Astrocyte of the cerebellum (primary cell): ENCODE data around the gene SRD5A3.
A peak's percentile ranks its signal among the peaks of the same experiment; 100 is the strongest.

Experiments used
- DNase-seq: peaks from one replicate; pipeline ENCODE4 v3.0.0-alpha.2; 2011; ENCODE audit warnings: low read depth
- H3K4me3 ChIP-seq: 2 replicates; pipeline ENCODE4 v1.5.1; 2011; ENCODE audit warnings: mild to moderate bottlenecking, low read depth, low read length, moderate library complexity
- in situ Hi-C: cut with HindIII; loops from 2 replicates; pipeline ENCODE4 v1.10.0; 2017; ENCODE audit warnings: low sequenced_read_pairs
- TF ChIP-seq, protein P1 (sequence below): IDR thresholded peaks from 2 replicates; pipeline ENCODE4 v1.5.1; 2012; ENCODE audit warnings: low read length, low read depth, moderate library complexity, mild to moderate bottlenecking; ENCODE audit errors: missing control alignments

SRD5A3 gene

DNA sequence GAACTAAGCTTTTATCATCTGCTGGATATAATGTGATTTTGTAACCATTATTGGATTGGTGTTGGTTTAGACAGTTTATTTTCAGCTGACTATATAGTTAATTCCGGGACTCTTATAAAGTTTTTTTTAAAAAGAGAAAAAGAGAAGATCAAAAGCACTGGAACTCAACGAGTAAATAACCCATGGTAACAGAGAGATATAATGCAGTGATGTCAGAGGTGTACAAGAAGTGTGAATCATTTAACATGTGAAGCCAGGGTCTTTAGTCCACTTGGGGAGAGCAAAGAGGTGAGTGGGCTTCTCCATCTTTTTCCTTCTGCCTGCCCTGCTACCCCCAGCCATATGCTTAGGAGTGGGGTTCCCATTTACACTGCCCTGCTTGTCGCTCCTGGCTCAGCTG is 52.9 kb downstream of the SRD5A3 start:
- in situ Hi-C loops, result loop anchor here (5.0 kb wide), 1 partner anchor 87 kb away; no protein-coding TSS in a partner anchor
- peak overlapping the region; percentile 86 for H3K4me3 ChIP-seq
- TF ChIP-seq, protein P1, sequence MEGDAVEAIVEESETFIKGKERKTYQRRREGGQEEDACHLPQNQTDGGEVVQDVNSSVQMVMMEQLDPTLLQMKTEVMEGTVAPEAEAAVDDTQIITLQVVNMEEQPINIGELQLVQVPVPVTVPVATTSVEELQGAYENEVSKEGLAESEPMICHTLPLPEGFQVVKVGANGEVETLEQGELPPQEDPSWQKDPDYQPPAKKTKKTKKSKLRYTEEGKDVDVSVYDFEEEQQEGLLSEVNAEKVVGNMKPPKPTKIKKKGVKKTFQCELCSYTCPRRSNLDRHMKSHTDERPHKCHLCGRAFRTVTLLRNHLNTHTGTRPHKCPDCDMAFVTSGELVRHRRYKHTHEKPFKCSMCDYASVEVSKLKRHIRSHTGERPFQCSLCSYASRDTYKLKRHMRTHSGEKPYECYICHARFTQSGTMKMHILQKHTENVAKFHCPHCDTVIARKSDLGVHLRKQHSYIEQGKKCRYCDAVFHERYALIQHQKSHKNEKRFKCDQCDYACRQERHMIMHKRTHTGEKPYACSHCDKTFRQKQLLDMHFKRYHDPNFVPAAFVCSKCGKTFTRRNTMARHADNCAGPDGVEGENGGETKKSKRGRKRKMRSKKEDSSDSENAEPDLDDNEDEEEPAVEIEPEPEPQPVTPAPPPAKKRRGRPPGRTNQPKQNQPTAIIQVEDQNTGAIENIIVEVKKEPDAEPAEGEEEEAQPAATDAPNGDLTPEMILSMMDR, result no peak
- no peak for DNase-seq

DNA sequence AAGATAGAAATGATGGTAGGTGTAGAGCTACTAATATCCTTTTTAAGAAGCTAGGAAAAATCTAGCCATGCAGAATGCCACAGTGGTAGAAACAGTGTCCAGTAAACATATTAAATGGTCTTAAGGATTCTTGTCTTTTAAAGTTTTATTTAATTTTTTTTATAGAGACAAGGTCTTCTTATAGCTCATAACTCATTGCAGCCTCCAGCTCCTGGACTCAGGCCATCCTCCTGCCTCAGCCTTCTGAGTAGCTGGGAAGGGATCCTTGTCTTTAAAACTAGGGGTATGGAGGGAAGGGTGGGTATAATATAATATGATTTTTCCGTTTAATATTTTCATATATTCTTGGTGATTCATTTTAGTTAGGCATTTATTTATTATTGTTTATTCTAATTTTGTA is 53.5 kb downstream of the SRD5A3 start:
- DNase-seq, result no peak
- H3K4me3 ChIP-seq, result no peak overlapping the region
- in situ Hi-C loops, result loop anchor here (5.0 kb wide), 1 partner anchor 87 kb away; no protein-coding TSS in a partner anchor
- TF ChIP-seq, protein P1, result no peak

- in situ Hi-C loops, result no loop called here
- no peak overlapping the region for H3K4me3 ChIP-seq
- DNase-seq, result no peak
- TF ChIP-seq, protein P1, result no peak
Measured at GRCh38 chr4:55405073-55405472, 59.0 kb downstream of the SRD5A3 start.

- DNase-seq, result no peak
- in situ Hi-C loops, result no loop called here
- TF ChIP-seq, protein P1, result no peak
- H3K4me3 ChIP-seq, result no peak overlapping the region
Measured at GRCh38 chr4:55406545-55406944, 60.5 kb downstream of the SRD5A3 start.

DNA sequence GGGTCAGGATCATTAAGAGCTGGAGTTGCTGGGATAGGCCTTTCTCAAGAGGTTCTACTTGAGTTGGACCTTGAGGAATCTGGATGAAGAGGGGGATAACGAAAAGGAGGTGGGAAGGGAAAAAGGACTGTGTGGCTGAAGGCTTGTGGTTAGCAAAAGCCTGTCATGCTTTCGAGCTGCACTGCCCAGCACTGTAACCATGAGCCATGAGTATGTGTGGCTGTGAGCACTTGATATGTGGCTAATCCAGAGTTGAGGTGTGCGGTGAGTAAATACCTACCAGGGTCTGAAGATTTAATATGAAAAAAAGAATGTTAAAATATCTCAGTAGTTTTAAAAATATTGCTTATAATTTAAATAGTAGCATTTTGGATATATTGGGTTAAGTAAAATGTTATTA is 61.1 kb downstream of the SRD5A3 start:
- H3K4me3 ChIP-seq, result no peak overlapping the region
- TF ChIP-seq, protein P1, result no peak

GRCh38 chr4:55407764-55408163 is 61.7 kb downstream of the SRD5A3 start:
- TF ChIP-seq, protein P1, result no peak
- no peak overlapping the region for H3K4me3 ChIP-seq
- in situ Hi-C loops, result no loop called here
- no peak for DNase-seq

More for the DNA sequence above, 61.1 kb downstream of the SRD5A3 start:
- in situ Hi-C loops, result no loop called here
- no peak for DNase-seq
